HG03439 (cell line): Measurements from ENCODE around the gene CYYR1.

Experiments used
- ATAC-seq: cut with Tn5 transposase; IDR thresholded peaks from one replicate; pipeline ENCODE4 v1.9.1; 2021; ENCODE audit warnings: mild to moderate bottlenecking, moderate library complexity; ENCODE audit not compliant: unreplicated experiment

Gene CYYR1

GRCh38 chr21:26554365-26554764 is 18.7 kb downstream of the CYYR1 start:
- no peak for ATAC-seq

GRCh38 chr21:26553898-26554297 is 19.2 kb downstream of the CYYR1 start:
- ATAC-seq: no peak

GRCh38 chr21:26550326-26550725 is 22.8 kb downstream of the CYYR1 start:
- no peak for ATAC-seq

- ATAC-seq: no peak
Observed at GRCh38 chr21:26546446-26547097, 26.5 kb downstream of the CYYR1 start.

GRCh38 chr21:26544201-26544775 is 28.8 kb downstream of the CYYR1 start:
- ATAC-seq: no peak

- ATAC-seq: no peak
Observed at GRCh38 chr21:26540651-26541050, 32.4 kb downstream of the CYYR1 start.

GRCh38 chr21:26539566-26539965 is 33.5 kb downstream of the CYYR1 start:
- ATAC-seq: no peak

- no peak for ATAC-seq
Observed at GRCh38 chr21:26534517-26534916, 38.6 kb downstream of the CYYR1 start.

- no peak for ATAC-seq
Observed at GRCh38 chr21:26532208-26532607, 40.9 kb downstream of the CYYR1 start.

- no peak for ATAC-seq
Observed at GRCh38 chr21:26529526-26529925, 43.6 kb downstream of the CYYR1 start.

- no peak for ATAC-seq
Observed at GRCh38 chr21:26528882-26529281, 44.2 kb downstream of the CYYR1 start.

- no peak for ATAC-seq
Observed at GRCh38 chr21:26522704-26523103, 50.4 kb downstream of the CYYR1 start.

GRCh38 chr21:26519142-26519541 is 53.9 kb downstream of the CYYR1 start:
- no peak for ATAC-seq

GRCh38 chr21:26515257-26515656 is 57.8 kb downstream of the CYYR1 start:
- no peak for ATAC-seq

GRCh38 chr21:26513212-26513611 is 59.9 kb downstream of the CYYR1 start:
- ATAC-seq: no peak

- ATAC-seq: no peak
Observed at GRCh38 chr21:26512664-26513063, 60.4 kb downstream of the CYYR1 start.

- no peak for ATAC-seq
Observed at GRCh38 chr21:26508903-26509302, 64.2 kb downstream of the CYYR1 start.

- no peak for ATAC-seq
Observed at GRCh38 chr21:26506956-26507355, 66.1 kb downstream of the CYYR1 start.

- ATAC-seq: no peak
Observed at GRCh38 chr21:26505211-26505610, 67.9 kb downstream of the CYYR1 start.

- no peak for ATAC-seq
Observed at GRCh38 chr21:26503414-26503813, 69.7 kb downstream of the CYYR1 start.

- ATAC-seq: no peak
Observed at GRCh38 chr21:26501495-26502021, 71.5 kb downstream of the CYYR1 start.

GRCh38 chr21:26499495-26499894 is 73.6 kb downstream of the CYYR1 start:
- ATAC-seq: no peak
